Skeletal muscle tissue (tissue), 4 donors: Measurements from ENCODE around the gene GOLT1A. TPM values are rescaled to one million over a fixed set of nuclear protein-coding genes. Genes with fewer than 3 reads are reported as not detected.

ENCODE experiments used
- H3K27ac ChIP-seq: one replicate; pipeline ENCODE4 v1.7.0; 2013; ENCODE audit warnings: mild to moderate bottlenecking, low read depth, low read length, inconsistent platforms
- H3K27me3 ChIP-seq, 3 donors: one replicate each; pipeline ENCODE4 v1.7.0; 2013; ENCODE audit warnings: low read length in 3 of 3; ENCODE audit not compliant: control insufficient read depth in 3 of 3, insufficient read depth in 3 of 3
- H3K36me3 ChIP-seq, 3 donors: one replicate each; pipeline ENCODE4 v1.7.0; 2013; ENCODE audit warnings: low read length in 3 of 3; ENCODE audit not compliant: control insufficient read depth in 3 of 3, insufficient read depth in 3 of 3
- H3K4me1 ChIP-seq, 3 donors: one replicate each; pipeline ENCODE4 v1.7.0; 2013; ENCODE audit warnings: low read length in 3 of 3, mild to moderate bottlenecking in 3 of 3; ENCODE audit not compliant: control insufficient read depth in 3 of 3, insufficient read depth in 3 of 3
- H3K4me3 ChIP-seq, 3 donors: one replicate each; pipeline ENCODE4 v1.7.0; 2013; ENCODE audit warnings: low read length in 3 of 3
- H3K9ac ChIP-seq, 3 donors: one replicate each; pipeline ENCODE4 v1.7.0; 2013; ENCODE audit warnings: low read length in 3 of 3, mild to moderate bottlenecking in 3 of 3, moderate library complexity in 2 of 3, low read depth in 1 of 3
- H3K9me3 ChIP-seq, 3 donors: one replicate each; pipeline ENCODE4 v1.7.0; 2013; ENCODE audit warnings: low read length in 3 of 3; ENCODE audit not compliant: control insufficient read depth in 3 of 3
- total RNA-seq: library from RNA; depleted of rRNA; stranded (reverse); fragments of >200 nt; gene quantifications from one replicate; pipeline ENCODE4 v1.2.3, GENCODE V29; 2014
- donor health status: Osteomylitis.

Gene GOLT1A
- total RNA-seq, 1 donor from 2014 or later, result not detected

DNA sequence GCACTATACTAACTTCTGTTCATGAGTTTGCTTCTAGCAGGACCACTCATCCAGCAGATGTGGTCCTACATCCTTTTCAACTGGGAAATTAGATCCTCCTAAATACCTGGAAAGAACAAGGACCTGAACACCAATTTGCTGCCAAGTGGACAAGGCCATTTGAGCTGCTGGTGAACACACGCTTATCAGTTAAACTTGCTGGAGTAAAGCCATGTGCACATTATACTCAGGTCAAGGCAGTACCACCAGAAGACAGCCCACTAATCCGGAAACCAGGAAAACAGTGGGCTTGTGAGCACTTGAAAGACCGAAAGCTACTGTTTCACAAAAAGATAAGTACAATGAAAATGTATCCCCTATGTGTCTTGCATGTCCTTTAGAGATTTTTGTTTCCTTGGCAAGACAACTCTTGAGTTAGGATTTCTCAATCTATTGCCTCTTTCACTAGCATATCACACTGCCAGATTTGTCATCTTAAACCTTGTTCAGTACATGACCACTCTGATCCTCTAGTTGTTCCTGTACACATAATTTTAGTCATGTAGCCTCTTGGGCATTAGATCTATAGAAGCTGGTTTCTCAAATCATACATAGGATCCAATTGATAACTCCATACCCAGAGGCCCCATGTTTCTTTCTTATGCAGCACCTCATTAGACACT, 43.2 kb downstream of the GOLT1A start:
- Histone ChIP-seq H3K36me3 (no peaks in the 10 kb centered on the region), H3K9me3 (peaks cover 0 to 8% (median 0%) of the 10 kb centered on the region in 3 donors), H3K27me3 (peaks cover 0 to 8% (median 4%) of the 10 kb centered on the region in 3 donors), H3K4me1 (no peaks in the 10 kb centered on the region), H3K9ac (no peak overlapping the region), H3K27ac (no peak overlapping the region), H3K4me3 (no peak overlapping the region)

DNA sequence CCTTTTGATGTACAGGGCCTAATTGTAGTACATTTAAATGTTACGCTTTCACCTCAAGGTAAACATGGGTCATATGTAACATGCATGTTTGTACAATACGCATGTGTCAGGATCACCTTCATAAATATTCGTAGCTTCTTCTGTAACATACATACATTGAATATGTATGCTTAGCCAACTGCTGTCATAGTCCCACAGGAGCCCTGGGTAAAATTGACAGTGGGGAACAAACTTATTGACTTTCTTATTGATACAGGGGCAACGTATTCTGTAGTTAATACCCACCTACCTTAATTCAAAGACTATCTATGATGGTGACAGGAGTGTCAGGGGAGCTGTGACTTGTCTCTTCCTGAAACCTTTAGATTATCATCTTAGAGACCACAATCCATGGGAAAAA, 43.9 kb downstream of the GOLT1A start:
- no peaks in the 10 kb centered on the region for H3K36me3 ChIP-seq
- H3K27ac ChIP-seq, result no peak overlapping the region
- H3K9me3 ChIP-seq, result peaks cover 0 to 8% (median 0%) of the 10 kb centered on the region in 3 donors
- H3K4me3 ChIP-seq, result no peak overlapping the region
- peaks cover 0 to 5% (median 2%) of the 10 kb centered on the region in 3 donors for H3K27me3 ChIP-seq
- no peak overlapping the region for H3K9ac ChIP-seq
- no peaks in the 10 kb centered on the region for H3K4me1 ChIP-seq

DNA sequence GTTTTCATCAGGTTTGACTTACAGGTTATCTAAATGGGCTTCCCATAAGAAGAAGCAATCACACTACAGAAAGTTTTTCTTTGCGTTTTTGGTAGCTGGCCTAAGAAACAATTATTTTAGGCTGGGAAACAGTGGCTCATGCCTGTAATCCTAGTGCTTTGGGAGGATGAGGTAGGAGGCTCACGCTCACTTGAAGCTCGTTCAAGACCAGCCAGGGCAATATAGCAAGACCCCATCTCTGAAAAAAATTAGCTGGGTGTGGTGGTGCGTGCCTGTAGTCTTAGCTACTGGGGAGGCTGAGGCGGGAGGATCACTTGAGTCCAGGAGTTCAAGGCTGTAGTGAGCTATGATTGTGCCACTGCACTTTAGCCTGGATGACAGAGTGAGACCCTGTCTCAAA, 46.1 kb downstream of the GOLT1A start:
- Histone ChIP-seq H3K27ac (no peak overlapping the region), H3K9ac (no peak overlapping the region), H3K36me3 (no peaks in the 10 kb centered on the region), H3K4me1 (no peaks in the 10 kb centered on the region), H3K9me3 (peaks cover 0 to 8% (median 0%) of the 10 kb centered on the region in 3 donors), H3K27me3 (peaks cover 0 to 5% (median 2%) of the 10 kb centered on the region in 3 donors), H3K4me3 (no peak overlapping the region)

DNA sequence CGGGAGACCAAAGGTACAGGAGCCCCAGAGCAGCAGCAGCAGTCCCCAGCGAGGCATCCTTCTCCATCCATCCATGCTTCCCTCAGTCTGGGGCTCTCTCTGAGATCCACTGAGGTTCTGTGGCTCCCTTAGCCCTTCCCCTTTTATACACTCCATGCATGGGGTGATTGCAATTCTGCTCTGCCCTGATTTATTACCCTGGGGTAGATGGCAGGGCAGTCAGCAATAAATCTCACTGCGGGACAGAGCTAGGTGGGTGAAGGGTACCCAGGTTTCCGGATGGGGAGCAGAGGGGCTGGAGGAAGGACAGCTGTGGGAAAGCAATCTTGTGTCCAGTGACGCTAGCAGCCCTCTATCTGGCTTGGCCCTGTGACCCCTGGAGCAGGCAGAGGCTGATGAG, 47.6 kb downstream of the GOLT1A start, which contains the start of gene REN:
Gene REN (minus strand): TSS at position 119 of the 400 bp plus-strand sequence. CDS start 44 bp downstream, at position 75.
- H3K27ac ChIP-seq, result no peak within 1 kb of the TSS
- peaks cover 6 to 15% (median 7%) of the 10 kb centered on the region in 3 donors for H3K27me3 ChIP-seq
- no peak within 1 kb of the TSS for H3K9ac ChIP-seq
- no peak within 1 kb of the TSS for H3K4me3 ChIP-seq
- H3K9me3 ChIP-seq, result peaks cover 0 to 8% (median 0%) of the 10 kb centered on the region in 3 donors
- no peaks in the 10 kb centered on the region for H3K36me3 ChIP-seq
- peaks cover 0 to 4% (median 3%) of the 10 kb centered on the region in 3 donors for H3K4me1 ChIP-seq

DNA sequence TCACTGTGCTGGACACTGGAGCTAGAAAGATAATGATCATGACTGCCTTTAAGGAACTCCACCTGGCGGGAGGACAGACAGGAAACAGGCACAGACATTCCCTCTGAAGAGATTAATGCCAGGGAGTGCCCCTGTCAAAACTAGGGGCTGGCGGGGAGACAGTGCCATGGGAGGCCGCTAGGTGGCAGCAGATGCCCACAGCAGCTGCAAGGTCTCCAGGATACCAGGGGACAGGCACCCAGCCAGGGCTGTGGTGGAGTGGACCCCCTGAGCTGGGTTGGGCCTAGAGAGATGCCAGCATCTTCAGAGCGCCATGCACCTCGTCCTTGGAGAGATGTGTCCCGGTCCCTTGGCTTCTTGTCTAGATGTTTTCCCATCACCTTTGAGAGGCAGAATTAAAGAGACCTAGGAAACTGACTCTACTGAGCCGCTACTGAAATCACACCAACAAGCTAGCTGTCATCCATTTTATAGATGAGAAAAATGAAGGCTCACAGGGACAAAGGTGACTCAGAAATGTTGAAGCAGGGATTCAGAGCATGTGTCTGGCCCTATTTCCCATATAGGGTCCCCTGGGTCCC, 51.2 kb downstream of the GOLT1A start:
- Histone ChIP-seq H3K4me1 (peaks cover 0 to 4% (median 3%) of the 10 kb centered on the region in 3 donors), H3K27me3 (peaks cover 7 to 34% (median 22%) of the 10 kb centered on the region in 3 donors), H3K9ac (no peak overlapping the region), H3K9me3 (no peaks in the 10 kb centered on the region), H3K4me3 (no peak overlapping the region), H3K36me3 (no peaks in the 10 kb centered on the region), H3K27ac (no peak overlapping the region)

DNA sequence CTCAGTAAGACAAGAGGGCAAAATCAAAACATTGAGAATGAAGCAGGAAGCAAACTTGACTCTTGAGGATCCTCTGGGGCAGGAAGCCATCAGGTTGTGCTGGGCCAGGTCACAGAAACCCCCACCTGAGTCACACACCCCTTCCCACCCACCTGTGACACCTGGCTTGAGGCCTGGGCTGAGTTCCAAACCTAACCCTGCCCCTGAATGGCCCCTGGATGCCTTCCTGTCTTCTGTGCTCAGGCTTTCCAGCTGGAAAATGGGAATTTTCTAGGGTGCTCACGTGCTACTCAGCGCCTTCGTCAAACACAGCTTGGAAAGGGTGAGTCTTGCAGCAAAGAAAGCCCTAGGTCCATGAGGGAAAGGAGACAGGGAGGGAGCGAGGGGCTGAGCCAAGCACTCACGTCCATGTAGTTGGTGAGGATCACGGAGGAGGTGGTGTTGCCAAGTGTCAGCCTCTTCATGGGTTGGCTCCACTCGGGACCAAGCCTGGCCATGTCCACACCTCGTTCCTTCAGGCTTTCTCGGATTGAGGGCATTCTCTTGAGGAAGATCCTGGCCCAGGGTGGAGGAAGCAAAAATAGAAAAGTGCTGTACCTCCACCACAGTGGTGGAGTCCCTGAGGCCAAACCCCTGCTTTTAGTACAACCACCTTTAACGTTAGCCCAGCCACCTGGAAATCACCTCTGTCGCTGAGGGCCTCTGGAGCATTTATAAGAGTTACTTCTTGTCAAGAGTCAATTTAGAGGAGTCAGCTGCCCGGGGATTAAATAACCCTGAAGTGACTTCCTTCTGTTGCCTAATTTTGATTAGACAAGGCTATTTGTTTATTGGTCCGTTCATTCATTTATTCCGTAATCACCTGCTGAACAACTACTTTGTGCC, 51.9 kb downstream of the GOLT1A start:
- Histone ChIP-seq H3K9ac (no peak overlapping the region), H3K4me3 (no peak overlapping the region), H3K4me1 (peaks cover 0 to 4% (median 3%) of the 10 kb centered on the region in 3 donors), H3K27ac (no peak overlapping the region), H3K9me3 (no peaks in the 10 kb centered on the region), H3K27me3 (peaks cover 7 to 37% (median 25%) of the 10 kb centered on the region in 3 donors), H3K36me3 (no peaks in the 10 kb centered on the region)

DNA sequence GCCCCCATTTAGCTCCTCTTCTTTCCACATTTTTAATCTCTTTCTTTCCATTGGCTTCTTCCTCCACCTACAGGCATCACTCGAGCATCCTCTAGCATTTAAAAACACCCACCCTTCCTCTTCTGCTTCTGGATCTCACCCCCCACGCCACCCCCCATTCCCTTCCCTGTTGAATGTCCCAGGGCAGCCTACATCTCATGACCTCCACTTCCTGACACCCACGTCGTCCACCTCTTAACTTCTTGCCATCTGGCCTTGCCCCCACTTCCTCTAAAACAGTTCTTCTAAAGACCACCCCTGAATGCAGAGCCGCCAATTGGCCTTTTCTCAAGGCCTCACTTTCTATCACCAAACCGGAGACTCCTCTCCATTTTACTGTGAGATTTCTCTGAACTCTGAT, 55.8 kb downstream of the GOLT1A start:
- no peak overlapping the region for H3K9ac ChIP-seq
- H3K27ac ChIP-seq, result no peak overlapping the region
- no peaks in the 10 kb centered on the region for H3K36me3 ChIP-seq
- no peaks in the 10 kb centered on the region for H3K9me3 ChIP-seq
- peaks cover 18 to 51% (median 30%) of the 10 kb centered on the region in 3 donors for H3K27me3 ChIP-seq
- H3K4me1 ChIP-seq, result peaks cover 0 to 4% (median 3%) of the 10 kb centered on the region in 3 donors
- H3K4me3 ChIP-seq, result no peak overlapping the region

DNA sequence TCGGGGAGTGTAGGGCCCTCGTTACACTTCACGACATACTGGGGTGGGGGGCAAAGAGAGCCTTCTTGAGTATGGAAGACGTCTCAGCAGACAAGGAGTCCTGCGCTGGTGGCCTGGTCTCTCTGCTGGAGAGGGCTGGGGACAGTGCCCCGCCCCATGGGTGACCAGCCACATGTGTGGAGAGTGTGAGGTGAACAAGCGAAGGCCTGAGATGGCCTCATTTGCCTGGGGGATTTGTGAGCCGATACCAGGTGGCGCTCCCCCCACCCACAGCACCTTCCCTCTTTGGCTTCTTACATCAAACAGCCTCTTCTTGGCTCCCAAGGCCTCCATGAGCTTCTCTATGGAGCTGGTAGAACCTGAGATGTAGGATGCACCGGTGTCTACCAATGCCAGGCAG, 57.9 kb downstream of the GOLT1A start:
- Histone ChIP-seq H3K36me3 (no peaks in the 10 kb centered on the region), H3K9ac (no peak overlapping the region), H3K27ac (no peak overlapping the region), H3K27me3 (peaks cover 25 to 49% (median 31%) of the 10 kb centered on the region in 3 donors), H3K4me1 (peaks cover 5 to 8% (median 6%) of the 10 kb centered on the region in 3 donors), H3K9me3 (no peaks in the 10 kb centered on the region), H3K4me3 (no peak overlapping the region)

DNA sequence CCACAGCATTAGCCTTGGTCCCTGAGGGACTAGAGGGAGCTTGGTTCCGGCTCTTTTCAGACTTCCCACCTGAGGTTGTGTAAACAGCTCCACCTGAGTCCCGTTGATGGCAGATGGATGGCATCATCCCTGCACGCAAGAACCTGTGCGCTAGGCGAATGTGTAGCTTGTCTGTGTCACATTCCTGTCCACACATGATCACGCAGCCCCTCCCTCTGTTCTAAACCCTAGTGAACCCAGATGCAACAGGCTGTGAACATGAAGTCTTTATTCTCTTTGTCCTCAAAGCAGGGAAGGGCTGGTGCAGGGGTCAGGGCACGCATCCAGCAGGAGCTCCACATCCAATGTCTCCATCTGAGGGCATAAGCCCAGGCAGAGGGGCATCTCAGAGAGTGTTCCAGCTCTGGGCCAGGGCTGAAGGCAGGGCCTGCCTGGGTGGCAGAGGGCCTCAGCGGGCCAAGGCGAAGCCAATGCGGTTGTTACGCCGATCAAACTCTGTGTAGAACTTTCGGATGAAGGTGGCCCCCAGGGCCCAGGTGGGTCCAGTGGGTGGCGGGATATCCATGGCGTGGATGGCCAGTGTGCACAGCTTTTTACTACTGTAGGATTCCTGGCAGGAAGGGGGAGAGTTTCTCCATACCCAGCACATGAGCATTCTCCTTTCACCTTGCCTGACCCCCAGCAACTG, 59.1 kb downstream of the GOLT1A start:
- Histone ChIP-seq H3K4me3 (no peak overlapping the region), H3K9me3 (no peaks in the 10 kb centered on the region), H3K9ac (no peak overlapping the region), H3K4me1 (peaks cover 5 to 12% (median 8%) of the 10 kb centered on the region in 3 donors), H3K27me3 (peaks cover 22 to 43% (median 25%) of the 10 kb centered on the region in 3 donors), H3K27ac (no peak overlapping the region), H3K36me3 (no peaks in the 10 kb centered on the region)
